ENCODE results near the gene DUOX2.

GRCh38 chr15:45121706-45122417, 7.9 kb upstream of the DUOX2 start:
- no peak for TF ChIP-seq CTCF (optimal IDR thresholded peaks at IDR 0.05 in 1 of 3, IDR thresholded peaks at IDR 0.05 in 1 of 3, conservative IDR thresholded peaks at IDR 0.05 in 1 of 3; ENCODE audit: extremely low read depth in 1 of 3, insufficient read depth in 2 of 3, low read length in 3 of 3)
- no peak for TF ChIP-seq EZH2 (IDR thresholded peaks at IDR 0.05; ENCODE audit: low read length)

All from keratinocyte (primary cell).